Dedifferentiated amniotic fluid mesenchymal stem cell (primary cell): Measurements from ENCODE around the gene WDR7.

Experiments
- DNase-seq: peaks from one replicate; pipeline ENCODE4 v3.0.0-alpha.2; 2016; ENCODE audit errors: extremely low spot score

Gene WDR7

GRCh38 chr18:57078614-57079013 lies 427.5 kb downstream of the WDR7 start:
- no peak for DNase-seq

DNA sequence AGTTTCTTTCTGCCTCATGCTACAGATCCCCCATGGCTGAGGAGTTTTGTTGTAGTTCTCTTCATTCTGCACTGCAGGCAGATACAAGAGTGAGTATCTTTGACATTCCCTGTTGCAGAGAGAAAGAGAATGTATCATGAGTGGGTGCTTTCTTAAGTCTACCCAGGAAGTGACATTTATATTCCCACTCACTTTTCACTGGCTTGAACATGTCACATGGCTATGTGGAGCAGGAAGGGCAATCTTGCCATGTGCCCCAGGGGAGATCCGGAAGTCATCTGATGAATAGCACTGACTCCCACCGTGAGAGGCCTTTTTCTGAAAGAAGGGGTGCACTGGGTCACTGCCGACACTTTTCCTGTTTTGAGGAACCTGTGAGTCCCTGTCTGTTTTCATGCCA lies 429.3 kb downstream of the WDR7 start:
- DNase-seq: no peak

GRCh38 chr18:57081899-57082298 lies 430.7 kb downstream of the WDR7 start:
- no peak for DNase-seq

- DNase-seq: no peak
These were observed 432.3 kb downstream of the WDR7 start for GRCh38 chr18:57083485-57083884.

DNA sequence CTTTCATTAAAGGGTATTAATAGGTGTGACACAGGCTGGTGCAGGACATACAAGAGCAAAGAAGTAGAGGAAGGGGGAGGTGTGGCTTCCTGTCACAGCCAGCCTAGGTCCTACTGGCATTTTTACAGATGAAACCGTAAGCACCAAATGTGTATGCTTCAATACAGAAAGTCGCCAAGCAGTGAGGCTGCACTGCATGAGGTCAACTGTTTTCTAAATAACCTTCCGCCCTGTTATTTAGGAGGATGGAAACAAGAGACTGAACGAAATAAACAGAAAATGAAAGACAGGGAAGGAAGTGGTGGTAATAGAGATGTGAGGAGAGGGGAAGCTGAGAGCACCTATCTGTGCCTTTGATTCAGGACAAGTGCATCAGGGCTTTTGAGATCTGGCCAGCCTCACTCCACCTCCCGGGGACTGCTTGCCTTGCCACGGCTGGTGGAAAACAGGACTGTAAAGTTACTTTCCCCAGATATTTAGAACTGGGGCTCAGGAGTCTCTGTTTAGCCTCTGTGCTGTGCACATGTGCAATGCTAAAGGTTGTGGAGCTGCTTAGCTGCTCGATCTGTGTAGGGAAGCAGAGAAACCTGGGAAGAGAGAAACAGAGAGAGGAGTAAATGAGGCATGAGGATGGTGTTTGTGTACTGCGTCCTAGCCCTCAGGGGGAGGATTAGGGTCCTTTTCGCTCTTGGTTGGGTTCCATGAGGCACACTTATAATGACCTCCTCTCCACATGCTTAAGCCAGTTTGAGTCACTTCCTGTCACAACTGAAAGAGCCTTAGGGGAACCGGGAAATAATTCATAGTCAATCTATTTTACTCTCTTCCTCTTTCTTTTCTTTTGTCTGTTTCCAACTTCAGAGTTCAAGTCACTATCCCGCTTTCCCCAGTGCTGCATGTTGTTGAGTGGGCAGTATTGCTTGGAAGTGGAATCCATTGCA lies 433.4 kb downstream of the WDR7 start:
- DNase-seq: no peak

DNA sequence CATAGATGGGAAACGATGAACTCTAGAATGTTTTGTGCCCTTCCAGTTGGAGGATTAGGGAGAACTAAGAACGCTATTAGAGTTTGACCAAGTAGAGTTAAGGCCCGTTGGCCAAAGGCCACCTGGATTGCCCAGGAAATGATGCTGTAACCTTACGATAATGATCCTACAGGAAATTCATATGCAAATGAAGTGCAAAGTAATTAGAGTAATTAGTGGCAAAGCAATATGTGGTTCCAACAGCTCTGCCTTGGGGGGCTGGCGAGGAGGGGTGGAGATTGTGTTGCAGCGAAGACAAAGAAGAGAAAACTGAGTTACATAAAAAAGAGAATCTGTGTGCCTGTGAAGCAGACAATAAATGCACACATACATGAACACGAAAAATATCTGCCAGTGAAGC lies 434.2 kb downstream of the WDR7 start:
- no peak for DNase-seq

- DNase-seq: no peak
These were observed 435.0 kb downstream of the WDR7 start for GRCh38 chr18:57086163-57086562.
